Natural killer cell (primary cell): ENCODE results near the gene GALNT10. TPM values are rescaled to one million over a fixed set of nuclear protein-coding genes. Genes with fewer than 3 reads are reported as not detected.
A peak's percentile ranks its signal among the peaks of the same experiment; 100 is the strongest.

Experiments used
- ATAC-seq, 3 donors: fragments of 150-1000 bp in 2 of 3; fragments of 200-7000 bp in 1 of 3; cut with Tn5 transposase; 1 replicate in 1 of 3; 2 replicates in 2 of 3; pipeline ENCODE4 v1.10.0; 2021; ENCODE audit warnings: mild to moderate bottlenecking in 2 of 3, moderate library complexity in 2 of 3
- DNase-seq, 2 donors: peaks; one replicate each; pipeline versions ENCODE4 v3.0.0 to v3.0.0-alpha.2; 2013 to 2021; ENCODE audit warnings: mixed read lengths in 1 of 2
- H3K27ac ChIP-seq: one replicate; pipeline ENCODE4 v1.5.1; 2013; ENCODE audit warnings: mild to moderate bottlenecking, low read length
- H3K27me3 ChIP-seq: one replicate; pipeline ENCODE4 v1.6.1; 2013; ENCODE audit warnings: low read length; ENCODE audit not compliant: control insufficient read depth, insufficient read depth
- H3K36me3 ChIP-seq: one replicate; pipeline ENCODE4 v1.6.1; 2013; ENCODE audit warnings: low read length; ENCODE audit not compliant: control insufficient read depth, insufficient read depth
- H3K4me1 ChIP-seq: one replicate; pipeline ENCODE4 v1.6.1; 2013; ENCODE audit warnings: low read length; ENCODE audit not compliant: control insufficient read depth, insufficient read depth
- H3K4me3 ChIP-seq: one replicate; pipeline ENCODE4 v1.5.1; 2013; ENCODE audit warnings: low read length
- H3K9me3 ChIP-seq: one replicate; pipeline ENCODE4 v1.6.1; 2013; ENCODE audit warnings: low read length; ENCODE audit not compliant: control insufficient read depth, insufficient read depth
- H3K27ac Mint-ChIP-seq, 2 donors: one replicate each; pipeline ENCODE4 v1.8.0; 2022; ENCODE audit warnings: mild to moderate bottlenecking in 2 of 2, mixed read lengths in 2 of 2, moderate library complexity in 1 of 2
- H3K27me3 Mint-ChIP-seq, 2 donors: one replicate each; pipeline ENCODE4 v1.8.0; 2022; ENCODE audit warnings: low read depth in 2 of 2, mixed read lengths in 2 of 2
- H3K36me3 Mint-ChIP-seq: one replicate; pipeline ENCODE4 v1.8.0; 2022; ENCODE audit warnings: mixed read lengths
- H3K4me1 Mint-ChIP-seq, 2 donors: one replicate each; pipeline ENCODE4 v1.8.0; 2022; ENCODE audit warnings: mixed read lengths in 2 of 2
- H3K4me3 Mint-ChIP-seq: one replicate; pipeline ENCODE4 v1.8.0; 2022; ENCODE audit warnings: mild to moderate bottlenecking, moderate library complexity, mixed read lengths
- H3K9me3 Mint-ChIP-seq, 2 donors: one replicate each; pipeline ENCODE4 v1.8.0; 2022; ENCODE audit warnings: mixed read lengths in 2 of 2
- CTCF ChIP-seq: fragments of 200-600 bp; IDR thresholded peaks from one replicate; pipeline ENCODE4 v1.8.0; 2022; ENCODE audit warnings: antibody characterized with exemption
- WGBS: methylation state at CpG from one replicate; pipeline ENCODE4 v1.1.7; 2013; ENCODE audit warnings: missing lambda C conversion rate; ENCODE audit not compliant: insufficient coverage; 5-methylcytosine and 5-hydroxymethylcytosine counted together
- intact Hi-C: fragments of 100-400 bp; cut with micrococcal nuclease; formaldehyde crosslinking; loops from one replicate; pipeline ENCODE4 v1.14.2; 2022
- total RNA-seq, 4 donors: library from RNA; stranded (reverse); fragments of 120-200 nt in 1 of 4; gene quantifications; one replicate each; pipeline versions ENCODE4 v1.2.3 to v1.2.4, GENCODE V29; 2013 to 2022

GALNT10 gene
- total RNA-seq, 3 donors from 2014 or later (not counting 1 experiment from before 2014, with no cell fraction given) = 77.0 to 92.6 (median 77.6) TPM

GRCh38 chr5:154370119-154370518 is 179.6 kb downstream of the GALNT10 start:
- 96% methylated on average over 3 of the region's 3 CpGs for whole genome bisulfite sequencing
- H3K27ac Mint-ChIP-seq = no peak overlapping the region

DNA sequence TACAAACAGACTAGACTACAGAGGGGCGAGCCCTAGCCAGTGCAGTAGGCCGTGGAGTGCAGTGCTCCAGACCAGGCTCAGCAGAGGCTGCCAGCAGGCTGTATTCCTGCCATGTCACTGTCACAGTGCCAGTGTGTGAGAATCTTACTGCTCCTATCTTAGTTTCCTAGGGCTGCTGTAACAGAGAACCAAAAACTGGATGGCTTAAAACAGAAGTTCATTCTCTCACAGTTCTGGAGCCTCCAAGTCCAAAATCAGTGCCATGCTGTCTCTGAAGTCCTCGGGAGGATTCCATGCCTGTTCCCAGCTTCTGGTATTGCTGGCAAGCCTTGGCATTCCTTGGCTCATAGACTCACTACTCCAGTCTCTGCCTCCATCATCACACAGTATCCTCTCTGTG is 180.3 kb downstream of the GALNT10 start:
- DNase-seq (no peak), ATAC-seq (no peak)
- H3K27ac ChIP-seq = no peak overlapping the region
- no peak overlapping the region for H3K4me3 ChIP-seq
- H3K27me3 Mint-ChIP-seq = no peaks in the 10 kb centered on the region
- no peaks in the 10 kb centered on the region for H3K27me3 ChIP-seq
- intact Hi-C loops = no loop called here
- H3K4me3 Mint-ChIP-seq = no peak overlapping the region
- H3K36me3 Mint-ChIP-seq = no peaks in the 10 kb centered on the region
- peaks cover 14% of the 10 kb centered on the region for H3K36me3 ChIP-seq
- H3K27ac Mint-ChIP-seq = peak overlapping the region in 1 of 2 donors; percentile 32
- WGBS = 100% methylated on average over 3 of the region's 3 CpGs
- H3K4me1 ChIP-seq = no peaks in the 10 kb centered on the region
- TF ChIP-seq CTCF = no peak
- H3K9me3 ChIP-seq = no peaks in the 10 kb centered on the region
- peaks cover 13 to 41% of the 10 kb centered on the region in 2 donors for H3K4me1 Mint-ChIP-seq
- H3K9me3 Mint-ChIP-seq = no peaks in the 10 kb centered on the region

More at GRCh38 chr5:154370119-154370518, 179.6 kb downstream of the GALNT10 start:
- Histone ChIP-seq H3K27ac (no peak overlapping the region), H3K4me1 (no peaks in the 10 kb centered on the region), H3K36me3 (peaks cover 12% of the 10 kb centered on the region), H3K4me3 (no peak overlapping the region), H3K9me3 (no peaks in the 10 kb centered on the region), H3K27me3 (no peaks in the 10 kb centered on the region)
- no peak overlapping the region for H3K4me3 Mint-ChIP-seq
- no peak for ATAC-seq
- intact Hi-C loops = no loop called here
- DNase-seq = no peak
- no peaks in the 10 kb centered on the region for H3K27me3 Mint-ChIP-seq
- H3K4me1 Mint-ChIP-seq = peaks cover 20 to 45% of the 10 kb centered on the region in 2 donors
- H3K36me3 Mint-ChIP-seq = no peaks in the 10 kb centered on the region
- TF ChIP-seq CTCF = no peak
- no peaks in the 10 kb centered on the region for H3K9me3 Mint-ChIP-seq

GRCh38 chr5:154371687-154372086 is 181.2 kb downstream of the GALNT10 start:
- Histone ChIP-seq H3K4me3 (no peak overlapping the region), H3K4me1 (no peaks in the 10 kb centered on the region), H3K9me3 (no peaks in the 10 kb centered on the region), H3K27me3 (no peaks in the 10 kb centered on the region), H3K36me3 (peaks cover 22% of the 10 kb centered on the region), H3K27ac (no peak overlapping the region)
- peak overlapping the region in 1 of 2 donors; percentile 32 for H3K27ac Mint-ChIP-seq
- 100% methylated on average over 2 of the region's 3 CpGs for WGBS
- peaks cover 8 to 35% of the 10 kb centered on the region in 2 donors for H3K4me1 Mint-ChIP-seq
- DNase-seq (no peak), ATAC-seq (no peak)
- H3K9me3 Mint-ChIP-seq = no peaks in the 10 kb centered on the region
- H3K27me3 Mint-ChIP-seq = no peaks in the 10 kb centered on the region
- intact Hi-C loops = no loop called here
- no peak for TF ChIP-seq CTCF
- no peak overlapping the region for H3K4me3 Mint-ChIP-seq
- peaks cover under 1% of the 10 kb centered on the region for H3K36me3 Mint-ChIP-seq

DNA sequence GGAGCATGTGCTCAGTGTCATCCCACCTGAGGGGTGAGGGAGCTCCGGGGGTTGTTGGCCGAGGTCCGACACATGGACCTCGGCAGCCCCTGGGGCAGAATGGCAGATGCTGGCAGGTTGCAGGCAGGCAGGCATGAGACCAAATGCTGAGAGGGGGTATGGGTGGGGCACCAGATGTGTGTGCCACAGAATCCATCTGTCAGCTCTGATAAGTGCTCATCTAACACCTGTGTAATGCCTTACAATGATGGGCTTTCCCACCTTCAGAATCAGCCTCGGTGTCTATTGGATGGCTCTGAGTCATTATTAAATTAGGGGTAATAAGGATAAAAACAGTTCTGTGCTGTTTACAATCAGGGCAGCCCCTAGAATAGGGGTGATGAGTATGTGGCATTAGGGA is 182.1 kb downstream of the GALNT10 start:
- intact Hi-C loops = no loop called here
- Mint-ChIP-seq H3K4me1 (peaks cover 11 to 32% of the 10 kb centered on the region in 2 donors), H3K36me3 (peaks cover 10% of the 10 kb centered on the region), H3K27ac (peak overlapping the region in 1 of 2 donors; percentile 16), H3K4me3 (no peak overlapping the region), H3K9me3 (no peaks in the 10 kb centered on the region), H3K27me3 (no peaks in the 10 kb centered on the region)
- no peaks in the 10 kb centered on the region for H3K9me3 ChIP-seq
- H3K27me3 ChIP-seq = no peaks in the 10 kb centered on the region
- no peak for DNase-seq
- no peak for ATAC-seq
- no peaks in the 10 kb centered on the region for H3K4me1 ChIP-seq
- H3K36me3 ChIP-seq = peaks cover 31% of the 10 kb centered on the region
- H3K27ac ChIP-seq = no peak overlapping the region
- no peak overlapping the region for H3K4me3 ChIP-seq
- TF ChIP-seq CTCF = no peak
- WGBS = 96% methylated on average over 5 of the region's 5 CpGs
